GM23338 (cell line): ENCODE results near the gene NUPR1. TPM values are rescaled to one million over a fixed set of nuclear protein-coding genes. Genes with fewer than 3 reads are reported as not detected.
"Not testable (repeated sequence)": the region's sequence is repeated elsewhere in the genome, so short reads cannot be mapped to it uniquely, and the experiment has no call there.

Source experiments
- ATAC-seq: fragments of 200-7000 bp; cut with Tn5 transposase; 3 replicates; pipeline ENCODE4 v1.9.1; 2020
- DNase-seq: peaks from one replicate; pipeline ENCODE4 v3.0.0-alpha.2; 2015; ENCODE audit warnings: low spot score
- H2AFZ ChIP-seq: fragments of 200-600 bp; sonication (generic); 2 replicates; pipeline ENCODE4 v1.8.0; 2016; ENCODE audit warnings: antibody characterized with exemption, mild to moderate bottlenecking, moderate library complexity
- H3F3A ChIP-seq: fragments of 200-600 bp; sonication (generic); replicated peaks from 2 replicates; pipeline ENCODE4 v1.8.0; 2017; ENCODE audit warnings: antibody characterized with exemption, mixed run types, low read depth
- H3K27ac ChIP-seq: fragments of 200-600 bp; sonication (generic); 2 replicates; pipeline ENCODE4 v1.6.1; 2016; ENCODE audit warnings: low read depth
- H3K27me3 ChIP-seq: fragments of 200-600 bp; sonication (generic); 2 replicates; pipeline ENCODE4 v1.8.0; 2016; ENCODE audit warnings: mild to moderate bottlenecking, mixed run types, moderate library complexity; ENCODE audit not compliant: insufficient read depth
- H3K36me3 ChIP-seq: fragments of 200-600 bp; sonication (generic); 2 replicates; pipeline ENCODE4 v1.8.0; 2016; ENCODE audit warnings: mild to moderate bottlenecking; ENCODE audit not compliant: insufficient read depth
- H3K4me1 ChIP-seq: fragments of 200-600 bp; sonication (generic); 2 replicates; pipeline ENCODE4 v1.8.0; 2016; ENCODE audit warnings: mild to moderate bottlenecking, moderate library complexity; ENCODE audit not compliant: insufficient read depth
- H3K4me2 ChIP-seq: fragments of 200-600 bp; sonication (generic); 2 replicates; pipeline ENCODE4 v1.7.1; 2017; ENCODE audit warnings: mixed run types
- H3K4me3 ChIP-seq: fragments of 200-600 bp; sonication (generic); 2 replicates; pipeline ENCODE4 v1.6.1; 2016; ENCODE audit warnings: mixed run types
- H3K79me2 ChIP-seq: fragments of 200-600 bp; sonication (generic); replicated peaks from 2 replicates; pipeline ENCODE4 v1.8.0; 2017; ENCODE audit warnings: mild to moderate bottlenecking; ENCODE audit not compliant: insufficient read depth
- H3K9me2 ChIP-seq: fragments of 200-600 bp; sonication (generic); 2 replicates; pipeline ENCODE4 v1.8.0; 2017; ENCODE audit not compliant: insufficient read depth
- H4K20me1 ChIP-seq: fragments of 200-600 bp; sonication (generic); replicated peaks from 2 replicates; pipeline ENCODE4 v1.8.0; 2017; ENCODE audit warnings: mild to moderate bottlenecking; ENCODE audit not compliant: insufficient read depth
- H3K27ac Mint-ChIP-seq: 2 replicates; pipeline ENCODE4 v1.8.0; 2020; ENCODE audit warnings: inconsistent platforms, mild to moderate bottlenecking, moderate library complexity, mixed read lengths
- H3K27me3 Mint-ChIP-seq: 3 replicates; pipeline ENCODE4 v1.8.0; 2022; ENCODE audit warnings: low read depth, mild to moderate bottlenecking, moderate library complexity, mixed read lengths, inconsistent platforms; ENCODE audit not compliant: insufficient read depth, poor library complexity
- H3K36me3 Mint-ChIP-seq: 3 replicates; pipeline ENCODE4 v1.8.0; 2021; ENCODE audit warnings: low read depth, mild to moderate bottlenecking, inconsistent platforms, moderate library complexity, mixed read lengths
- H3K4me1 Mint-ChIP-seq: 3 replicates; pipeline ENCODE4 v1.8.0; 2020; ENCODE audit warnings: mild to moderate bottlenecking, inconsistent platforms, mixed read lengths
- H3K4me3 Mint-ChIP-seq: 3 replicates; pipeline ENCODE4 v1.8.0; 2021; ENCODE audit warnings: moderate library complexity, mild to moderate bottlenecking, inconsistent platforms, mixed read lengths
- H3K9me3 Mint-ChIP-seq: 3 replicates; pipeline ENCODE4 v1.8.0; 2020; ENCODE audit warnings: moderate library complexity, mild to moderate bottlenecking, inconsistent platforms, mixed read lengths
- CREB1 ChIP-seq: fragments of 250-450 bp; sonication (Bioruptor Pico); IDR thresholded peaks from 2 replicates; pipeline ENCODE4 v1.5.0; 2020; ENCODE audit warnings: low read depth, mild to moderate bottlenecking, moderate library complexity
- EZH2 ChIP-seq: fragments of 200-600 bp; sonication (generic); IDR thresholded peaks from one replicate; pipeline ENCODE4 v1.8.0; 2017; ENCODE audit warnings: antibody characterized with exemption, mild to moderate bottlenecking, low read depth; ENCODE audit not compliant: unreplicated experiment
- EZH2phosphoT487 ChIP-seq: fragments of 200-600 bp; sonication (generic); IDR thresholded peaks from one replicate; pipeline ENCODE4 v1.8.1; 2018; ENCODE audit warnings: antibody characterized with exemption; ENCODE audit not compliant: unreplicated experiment
- JUNB ChIP-seq: IDR thresholded peaks from one replicate; pipeline ENCODE4 v1.6.1; 2016; ENCODE audit warnings: antibody characterized with exemption; ENCODE audit not compliant: unreplicated experiment
- NANOG ChIP-seq: IDR thresholded peaks from 2 replicates; pipeline ENCODE4 v1.6.1; 2016; ENCODE audit warnings: antibody characterized with exemption, borderline replicate concordance
- REST ChIP-seq: IDR thresholded peaks from one replicate; pipeline ENCODE4 v1.6.1; 2018; ENCODE audit warnings: antibody characterized with exemption; ENCODE audit not compliant: unreplicated experiment
- ZNF114 ChIP-seq: fragments of 250-450 bp; sonication (Bioruptor Pico); IDR thresholded peaks from 2 replicates; pipeline ENCODE4 v1.5.0; 2020; ENCODE audit warnings: mild to moderate bottlenecking, moderate library complexity
- ZNF331 ChIP-seq: fragments of 250-450 bp; sonication (Bioruptor Pico); IDR thresholded peaks from 2 replicates; pipeline ENCODE4 v1.5.0; 2020; ENCODE audit warnings: low read depth, mild to moderate bottlenecking, moderate library complexity
- polyA plus RNA-seq: library from polyadenylated mRNA; unstranded; fragments of >200 nt; fragmentation: Nextera tagmentation; extraction: Ambion mirVana; gene quantifications from 2 replicates; pipeline ENCODE4 v1.2.1, GENCODE V29; 2016
- total RNA-seq: library from RNA; depleted of rRNA; stranded (reverse); fragments of >200 nt; shearing (Covaris generic); gene quantifications from 2 replicates; pipeline ENCODE4 v1.2.3, GENCODE V29; 2014

Gene NUPR1
- total and polyA plus RNA-seq, 2 experiments from 2014 or later, result 0.03 to 0.48 TPM

- TF ChIP-seq JUNB (no peak), CREB1 (CRISPR knock-in tag) (no peak), REST (no peak)
Measured at GRCh38 chr16:28548306-28548802, 9.6 kb upstream of the NUPR1 start (continued).

- Mint-ChIP-seq H3K9me3 (no peaks in the 10 kb centered on the region), H3K36me3 (no peaks in the 10 kb centered on the region), H3K27ac (no peak overlapping the region), H3K4me3 (no peak overlapping the region), H3K27me3 (peaks cover 3% of the 10 kb centered on the region), H3K4me1 (no peaks in the 10 kb centered on the region)
- Histone ChIP-seq H3K9me2 (no peaks in the 10 kb centered on the region), H2AFZ (no peak overlapping the region), H4K20me1 (no peaks in the 10 kb centered on the region), H3K4me3 (no peak overlapping the region), H3F3A (no peaks in the 10 kb centered on the region), H3K79me2 (no peaks in the 10 kb centered on the region), H3K36me3 (no peaks in the 10 kb centered on the region), H3K27ac (no peak overlapping the region), H3K27me3 (no peaks in the 10 kb centered on the region), H3K4me2 (no peak overlapping the region), H3K4me1 (no peaks in the 10 kb centered on the region)
- DNase-seq (no peak), ATAC-seq (no peak)
- TF ChIP-seq EZH2phosphoT487 (no peak), ZNF331 (no peak)
Measured at GRCh38 chr16:28546626-28547025, 7.9 kb upstream of the NUPR1 start.

DNA sequence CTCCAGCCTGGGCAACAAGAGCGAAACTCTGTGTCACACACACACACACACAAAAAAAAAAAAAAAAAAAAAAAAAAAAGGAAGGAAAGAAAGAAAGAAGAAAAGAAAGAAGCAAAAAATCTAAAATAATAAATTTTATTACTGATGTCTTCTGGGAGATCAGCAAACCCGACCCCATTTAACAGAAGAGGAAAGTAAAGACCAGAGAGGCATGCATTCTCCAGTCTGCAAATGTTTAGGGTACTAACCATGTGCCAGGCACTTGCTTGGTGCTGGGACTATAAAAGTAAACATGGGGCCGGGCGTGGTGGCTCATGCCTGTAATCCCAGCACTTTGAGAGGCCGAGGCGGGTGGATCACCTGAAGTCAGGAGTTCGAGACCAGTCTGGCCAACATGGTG is 7.2 kb upstream of the NUPR1 start:
- H3K27me3 Mint-ChIP-seq, H3K4me3 Mint-ChIP-seq, H3K4me1 ChIP-seq, H3K36me3 Mint-ChIP-seq, H2AFZ ChIP-seq, H3K27ac ChIP-seq, H3K9me3 Mint-ChIP-seq, H3K4me3 ChIP-seq, DNase-seq, H3F3A ChIP-seq, H3K27me3 ChIP-seq, H3K36me3 ChIP-seq, H3K27ac Mint-ChIP-seq, H3K79me2 ChIP-seq, ATAC-seq, H3K9me2 ChIP-seq, H3K4me1 Mint-ChIP-seq, H4K20me1 ChIP-seq, H3K4me2 ChIP-seq: not testable (repeated sequence)

DNA sequence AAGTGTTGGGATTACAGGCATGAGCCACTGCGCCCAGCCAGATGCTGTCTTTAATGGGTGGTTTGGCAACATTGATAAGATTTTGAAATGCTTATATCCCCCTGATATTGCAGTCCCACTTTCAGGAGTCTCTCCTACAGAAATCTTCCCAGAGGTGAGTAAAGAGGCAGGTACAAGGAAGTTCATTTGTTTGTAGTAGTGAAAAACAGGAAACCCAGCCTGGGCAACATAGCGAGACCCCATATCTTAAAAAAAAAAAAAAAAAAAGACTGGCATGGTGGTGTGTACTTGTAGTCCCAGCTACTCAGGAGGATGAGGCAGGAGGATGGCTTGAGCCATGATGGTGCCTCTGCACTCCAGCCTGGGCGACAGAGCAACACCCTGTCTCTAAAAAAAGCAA is 6.2 kb upstream of the NUPR1 start:
- Mint-ChIP-seq H3K4me1 (no peaks in the 10 kb centered on the region), H3K9me3 (no peaks in the 10 kb centered on the region), H3K27me3 (peaks cover 3% of the 10 kb centered on the region), H3K36me3 (no peaks in the 10 kb centered on the region), H3K4me3 (no peak overlapping the region), H3K27ac (no peak overlapping the region)
- H3F3A ChIP-seq, result no peaks in the 10 kb centered on the region
- TF ChIP-seq EZH2 (no peak), NANOG (no peak), REST (no peak), ZNF331 (no peak), ZNF114 (CRISPR knock-in tag) (no peak), CREB1 (CRISPR knock-in tag) (no peak)
- H4K20me1 ChIP-seq, result no peaks in the 10 kb centered on the region
- H3K4me1 ChIP-seq, result no peaks in the 10 kb centered on the region
- DNase-seq (no peak), ATAC-seq (no peak)
- H3K27me3 ChIP-seq, result no peaks in the 10 kb centered on the region
- H3K4me2 ChIP-seq, result no peak overlapping the region
- no peak overlapping the region for H3K27ac ChIP-seq
- no peak overlapping the region for H2AFZ ChIP-seq
- no peak overlapping the region for H3K4me3 ChIP-seq
- H3K36me3 ChIP-seq, result no peaks in the 10 kb centered on the region
- no peaks in the 10 kb centered on the region for H3K79me2 ChIP-seq
- H3K9me2 ChIP-seq, result no peaks in the 10 kb centered on the region
